Adrenal gland (tissue), 12 donors: ENCODE results near the gene TBL1XR1. TPM values are rescaled to one million over a fixed set of nuclear protein-coding genes. Genes with fewer than 3 reads are reported as not detected.

ENCODE experiments used
- DNase-seq, 7 donors: peaks; one replicate each; pipeline ENCODE4 v3.0.0-alpha.2; 2019 to 2020
- H3K27ac ChIP-seq, 5 donors: fragments of 200-600 bp; sonication (generic) in 4 of 5; 1 replicate in 3 of 5; 2 replicates in 2 of 5; pipeline versions ENCODE4 v1.5.1 to v1.8.0; 2016 to 2020; ENCODE audit warnings: mild to moderate bottlenecking in 1 of 5
- H3K27me3 ChIP-seq: fragments of 200-600 bp; 2 replicates; pipeline ENCODE4 v1.8.0; 2021
- H3K36me3 ChIP-seq, 2 donors: fragments of 200-600 bp; replicated peaks in 1 of 2; 1 replicate in 1 of 2; 2 replicates in 1 of 2; pipeline versions ENCODE4 v1.5.1 to v1.8.0; 2018 to 2022
- H3K4me1 ChIP-seq, 2 donors: fragments of 200-600 bp; replicated peaks in 1 of 2; 1 replicate in 1 of 2; 2 replicates in 1 of 2; pipeline versions ENCODE4 v1.5.1 to v1.8.0; 2018 to 2021
- H3K4me3 ChIP-seq, 4 donors: fragments of 200-600 bp; sonication (generic) in 3 of 4; one replicate each; pipeline ENCODE4 v1.5.1; 2016 to 2018
- H3K9me3 ChIP-seq, 3 donors: fragments of 200-600 bp; sonication (generic) in 1 of 3; replicated peaks in 1 of 3; 1 replicate in 2 of 3; 2 replicates in 1 of 3; pipeline versions ENCODE4 v1.5.1 to v1.8.0; 2016 to 2021
- CTCF ChIP-seq, 6 experiments: fragments of 450-650 bp in 4 of 6; fragments of 200-600 bp in 2 of 6; sonication (generic) in 1 of 6; IDR thresholded peaks; 1 replicate in 5 of 6; 2 replicates in 1 of 6; pipeline versions ENCODE4 v1.5.1 to v1.8.0; 2016 to 2021; ENCODE audit warnings: antibody characterized with exemption in 6 of 6, mild to moderate bottlenecking in 2 of 6, moderate library complexity in 1 of 6
- POLR2A ChIP-seq, 2 donors: fragments of 450-650 bp; IDR thresholded peaks; one replicate each; pipeline ENCODE4 v1.6.1; 2017; ENCODE audit warnings: antibody characterized with exemption in 2 of 2, mild to moderate bottlenecking in 2 of 2, moderate library complexity in 1 of 2
- WGBS, 4 donors: extraction: QIAGEN DNeasy Blood & Tissue Kit in 2 of 4; methylation state at CpG; one replicate each; pipeline versions ENCODE4 v1.1.5 to v1.1.7; 2013 to 2017; 5-methylcytosine and 5-hydroxymethylcytosine counted together
- intact Hi-C, 2 donors: fragments of 100-400 bp; cut with DNase I; formaldehyde crosslinking; loops; one replicate each; pipeline versions ENCODE4 v1.14.1 to v1.15.0; 2022 to 2023
- polyA plus RNA-seq, 3 donors: library from polyadenylated mRNA; stranded (reverse); fragments of 200-250 nt in 2 of 3; fragments of 350-450 nt in 1 of 3; fragmentation: Illumina TruSeq in 1 of 3; extraction: RNeasy Lipid Tissue Mini Kit (QIAGEN cat#74804) in 1 of 3; gene quantifications; one replicate each; pipeline ENCODE4 v1.2.3, GENCODE V29; 2013 to 2014
- total RNA-seq, 9 donors: library from RNA; depleted of rRNA in 4 of 9; stranded (reverse); fragments of >200 nt in 4 of 9; fragments of 120-200 nt in 1 of 9; fragmentation: NEBNext Ultra II Directional in 1 of 9; extraction: Animal tissue kit (Norgen Biotek cat#: 25700) in 1 of 9; gene quantifications; one replicate each; pipeline versions ENCODE4 v1.1.0 to v1.2.4, GENCODE V29; 2013 to 2023
- donor health status: healthy with polysubstance abuse.
- donor health status: Bipolar disorder and iron deficiency.
- donor health status: DM: yes; HTN: yes; CAD: no.
- donor health status: DM: no; HTN: no; CAD: no.
- donor health status: DM: no; HTN: no; CAD: no.
- donor health status: DM: yes; HTN: yes; CAD: no.

The TBL1XR1 gene
- total and polyA plus RNA-seq, 12 donors: 17.5 to 258 (median 93.6) TPM

DNA sequence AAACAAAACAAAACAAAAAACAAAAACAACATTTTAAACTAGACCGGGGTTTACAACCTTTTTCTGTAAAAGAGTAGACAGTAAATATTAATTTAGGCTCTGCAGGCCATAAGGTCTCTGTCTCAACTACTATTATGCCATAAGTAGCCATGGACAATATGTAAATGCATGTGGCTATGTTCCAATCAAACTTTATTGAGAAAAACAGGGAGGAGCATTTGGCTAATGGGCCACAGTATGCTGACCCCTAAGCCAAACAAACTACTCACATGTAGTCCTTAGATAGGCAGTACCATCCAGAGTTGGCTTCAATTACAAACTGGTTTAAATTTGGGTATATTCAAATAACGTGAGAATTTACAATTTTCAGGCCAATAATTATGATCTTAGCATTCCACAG is 144.2 kb downstream of the TBL1XR1 start:
- no peak overlapping the region for H3K27ac ChIP-seq
- intact Hi-C loops: loop anchor here (10.0 kb wide), 1 partner anchor 142 kb away; the partner anchor contains the start of gene TBL1XR1 (in 2 of the 2)
- peaks cover 0 to 26% of the 10 kb centered on the region in 2 donors for H3K4me1 ChIP-seq
- TF ChIP-seq CTCF (IDR thresholded peaks at IDR 0.05) (no peak), POLR2A (IDR thresholded peaks at IDR 0.05) (no peak)
- peaks cover 0 to 20% of the 10 kb centered on the region in 2 donors for H3K36me3 ChIP-seq
- H3K27me3 ChIP-seq: no peaks in the 10 kb centered on the region
- no peak for DNase-seq
- 87 to 95% (median 91%) methylated on average over 2 of the region's 2 CpGs for WGBS, 4 donors
- no peak overlapping the region for H3K4me3 ChIP-seq
- no peaks in the 10 kb centered on the region for H3K9me3 ChIP-seq

DNA sequence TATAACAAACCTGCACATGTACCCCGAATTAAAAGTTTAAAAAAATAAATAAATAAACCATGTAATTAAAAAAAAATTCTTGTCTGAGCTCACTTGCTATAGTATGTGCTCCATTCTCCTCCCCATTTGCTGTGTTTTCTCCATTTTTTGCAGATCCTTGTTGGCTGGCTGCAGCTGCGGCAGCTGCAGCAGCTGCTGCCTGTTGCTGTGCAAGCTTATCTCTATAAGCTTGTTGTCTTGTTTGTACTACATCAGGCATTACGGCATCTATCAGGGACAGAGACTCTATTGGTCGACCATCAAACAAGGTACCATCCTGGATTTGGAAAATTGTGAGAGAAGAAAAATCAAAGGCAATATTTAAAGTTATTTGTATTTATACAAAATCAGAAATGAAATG is 145.9 kb downstream of the TBL1XR1 start:
- WGBS, 4 donors: 77 to 82% (median 80%) methylated on average over 4 of the region's 4 CpGs
- H3K27ac ChIP-seq: no peak overlapping the region
- H3K27me3 ChIP-seq: no peaks in the 10 kb centered on the region
- H3K9me3 ChIP-seq: no peaks in the 10 kb centered on the region
- peaks cover 0 to 17% of the 10 kb centered on the region in 2 donors for H3K4me1 ChIP-seq
- peaks cover 0 to 33% of the 10 kb centered on the region in 2 donors for H3K36me3 ChIP-seq
- H3K4me3 ChIP-seq: no peak overlapping the region
- no peak for TF ChIP-seq POLR2A (IDR thresholded peaks at IDR 0.05)
- intact Hi-C loops: loop anchor here (10.0 kb wide), 1 partner anchor 143 kb away; the partner anchor contains the start of gene TBL1XR1 (in 2 of the 2)
- DNase-seq: no peak

GRCh38 chr3:177050501-177051237 is 146.6 kb downstream of the TBL1XR1 start:
- DNase-seq: no peak
- Histone ChIP-seq H3K27me3 (no peaks in the 10 kb centered on the region), H3K27ac (peak overlapping the region in 1 of 5 donors; percentile 4), H3K36me3 (peaks cover 0 to 39% of the 10 kb centered on the region in 2 donors), H3K4me3 (no peak overlapping the region), H3K9me3 (no peaks in the 10 kb centered on the region), H3K4me1 (peaks cover 0 to 11% of the 10 kb centered on the region in 2 donors)
- intact Hi-C loops: loop anchor here (10.0 kb wide), 1 partner anchor 144 kb away; the partner anchor contains the start of gene TBL1XR1 (in 2 of the 2)
- 44 to 51% (median 47%) methylated on average over 5 of the region's 5 CpGs for WGBS, 4 donors
- TF ChIP-seq POLR2A (IDR thresholded peaks at IDR 0.05) (no peak), CTCF (IDR thresholded peaks at IDR 0.05) (peak; percentile 30 to 86 (median 64))

GRCh38 chr3:177045767-177046166 is 151.5 kb downstream of the TBL1XR1 start:
- intact Hi-C loops: no loop called here

More at GRCh38 chr3:177045767-177046166, 151.5 kb downstream of the TBL1XR1 start:
- no peak overlapping the region for H3K27ac ChIP-seq
- peaks cover 0 to 19% of the 10 kb centered on the region in 2 donors for H3K4me1 ChIP-seq
- H3K4me3 ChIP-seq: no peak overlapping the region
- no peaks in the 10 kb centered on the region for H3K27me3 ChIP-seq
- peaks cover 0 to 58% of the 10 kb centered on the region in 2 donors for H3K36me3 ChIP-seq
- no peak for TF ChIP-seq POLR2A (IDR thresholded peaks at IDR 0.05)
- no peak for TF ChIP-seq CTCF (IDR thresholded peaks at IDR 0.05)
- 85 to 93% (median 89%) methylated on average over 2 of the region's 2 CpGs for WGBS, 4 donors
- no peak for DNase-seq
- no peaks in the 10 kb centered on the region for H3K9me3 ChIP-seq
